Measurements from ENCODE around the gene COMMD7. TPM values are rescaled to one million over a fixed set of nuclear protein-coding genes. Genes with fewer than 3 reads are reported as not detected.

The COMMD7 gene
- total RNA-seq (2014; rRNA removed; shearing (Covaris generic)) = 76.8 and 85.5 TPM in 2 replicates

GRCh38 chr20:32743237-32744112 lies at the start of gene COMMD7:
Gene COMMD7 (minus strand): TSS chr20:32743467. CDS start chr20:32743391, 76 bp downstream.
- peak; percentile 63 for DNase-seq (ENCODE audit: low spot score)

GRCh38 chr20:32792731-32793458 lies 49.6 kb upstream of the COMMD7 start:
- no peak for DNase-seq (ENCODE audit: low spot score)

GRCh38 chr20:32792316-32792715 lies 49.0 kb upstream of the COMMD7 start:
- peak; percentile 23 for DNase-seq (ENCODE audit: low spot score)

- no peak for DNase-seq (ENCODE audit: low spot score)
Observed at GRCh38 chr20:32790751-32791057, 47.4 kb upstream of the COMMD7 start.

GRCh38 chr20:32789896-32790750 lies 46.9 kb upstream of the COMMD7 start:
- peak; percentile 60 for DNase-seq (ENCODE audit: low spot score)

- no peak for DNase-seq (ENCODE audit: low spot score)
Observed at GRCh38 chr20:32787168-32787567, 43.9 kb upstream of the COMMD7 start.

- DNase-seq (ENCODE audit: low spot score) = no peak
Observed at GRCh38 chr20:32786059-32786760, 42.9 kb upstream of the COMMD7 start.

GRCh38 chr20:32784369-32785080 lies 41.3 kb upstream of the COMMD7 start:
- DNase-seq (ENCODE audit: low spot score) = no peak

- DNase-seq (ENCODE audit: low spot score) = no peak
Observed at GRCh38 chr20:32780749-32781655, 37.7 kb upstream of the COMMD7 start.

- no peak for DNase-seq (ENCODE audit: low spot score)
Observed at GRCh38 chr20:32780278-32780677, 37.0 kb upstream of the COMMD7 start.

GRCh38 chr20:32779500-32780211 lies 36.4 kb upstream of the COMMD7 start:
- DNase-seq (ENCODE audit: low spot score) = no peak

- no peak for DNase-seq (ENCODE audit: low spot score)
Observed at GRCh38 chr20:32777177-32777956, 34.1 kb upstream of the COMMD7 start.

- DNase-seq (ENCODE audit: low spot score) = no peak
Observed at GRCh38 chr20:32775336-32775991, 32.2 kb upstream of the COMMD7 start.

- DNase-seq (ENCODE audit: low spot score) = no peak
Observed at GRCh38 chr20:32773855-32774254, 30.6 kb upstream of the COMMD7 start.

- no peak for DNase-seq (ENCODE audit: low spot score)
Observed at GRCh38 chr20:32773223-32773622, 30.0 kb upstream of the COMMD7 start.

GRCh38 chr20:32772046-32772445 lies 28.8 kb upstream of the COMMD7 start:
- DNase-seq (ENCODE audit: low spot score) = no peak

- DNase-seq (ENCODE audit: low spot score) = no peak
Observed at GRCh38 chr20:32767418-32768198, 24.3 kb upstream of the COMMD7 start.

Measured in A172 (cell line).